Kidney capillary endothelial cell (primary cell): Measurements from ENCODE around the gene NCDN.

Experiments
- DNase-seq: peaks from one replicate; pipeline ENCODE4 v3.0.0-alpha.2; 2018; ENCODE audit warnings: low spot score

Gene NCDN

GRCh38 chr1:35590476-35591040 is 33.0 kb downstream of the NCDN start:
- DNase-seq: no peak

- no peak for DNase-seq
These were observed 33.6 kb downstream of the NCDN start for GRCh38 chr1:35591211-35591610.

- no peak for DNase-seq
These were observed 35.6 kb downstream of the NCDN start for GRCh38 chr1:35592991-35593769.

- DNase-seq: no peak
These were observed 36.6 kb downstream of the NCDN start for GRCh38 chr1:35594005-35594760.

GRCh38 chr1:35595684-35596083 is 38.1 kb downstream of the NCDN start:
- DNase-seq: no peak

- no peak for DNase-seq
These were observed 40.3 kb downstream of the NCDN start for GRCh38 chr1:35597870-35598269.

GRCh38 chr1:35598895-35599294 is 41.3 kb downstream of the NCDN start:
- DNase-seq: no peak

- no peak for DNase-seq
These were observed 41.8 kb downstream of the NCDN start for GRCh38 chr1:35599411-35599810.

GRCh38 chr1:35600593-35600992 is 43.0 kb downstream of the NCDN start:
- DNase-seq: no peak

GRCh38 chr1:35603468-35603867 is 45.9 kb downstream of the NCDN start:
- DNase-seq: no peak

GRCh38 chr1:35603941-35604340 is 46.3 kb downstream of the NCDN start:
- DNase-seq: no peak

GRCh38 chr1:35605071-35605866 is 47.7 kb downstream of the NCDN start:
- no peak for DNase-seq

- DNase-seq: no peak
These were observed 48.2 kb downstream of the NCDN start for GRCh38 chr1:35605867-35606182.

GRCh38 chr1:35611655-35612054 is 54.1 kb downstream of the NCDN start:
- no peak for DNase-seq

- DNase-seq: no peak
These were observed 57.8 kb downstream of the NCDN start for GRCh38 chr1:35615440-35615839.
